PC-9 (cell line): ENCODE data around the gene MEIS2.

Experiments
- CTCF ChIP-seq: fragments of 200-600 bp; sonication (generic); conservative IDR thresholded peaks from 2 replicates; pipeline ENCODE4 v1.6.1; 2017; ENCODE audit warnings: mixed run types, antibody characterized with exemption, mild to moderate bottlenecking, moderate library complexity
- EZH2 ChIP-seq: fragments of 200-600 bp; sonication (generic); IDR thresholded peaks from 2 replicates; pipeline ENCODE4 v1.8.0; 2017; ENCODE audit warnings: antibody characterized with exemption, low read depth

- TF ChIP-seq CTCF (no peak), EZH2 (no peak)
Observed at GRCh38 chr15:36982430-36982829, 117.9 kb downstream of the MEIS2 start.
